ENCODE measurements around the gene TRDMT1.

DNA sequence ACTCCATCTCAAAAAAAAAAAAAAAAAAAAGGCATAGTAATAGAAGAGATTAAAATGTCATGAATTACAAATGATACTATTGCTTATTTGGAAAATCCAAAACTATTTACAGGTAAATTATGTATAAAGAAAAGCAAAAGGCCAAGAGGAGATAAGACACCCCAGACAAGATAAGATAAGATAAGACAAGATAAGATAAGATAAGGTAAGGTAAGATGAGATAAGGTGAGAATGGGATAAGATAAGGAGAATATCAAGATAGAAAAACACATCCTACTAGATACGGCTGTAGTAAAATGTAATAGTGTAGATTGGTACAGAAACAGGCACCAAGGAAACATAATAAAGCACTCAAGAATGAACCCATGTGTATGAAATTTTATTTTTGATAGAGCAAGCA lies 47.5 kb upstream of the TRDMT1 start:
- TF ChIP-seq, protein P1, sequence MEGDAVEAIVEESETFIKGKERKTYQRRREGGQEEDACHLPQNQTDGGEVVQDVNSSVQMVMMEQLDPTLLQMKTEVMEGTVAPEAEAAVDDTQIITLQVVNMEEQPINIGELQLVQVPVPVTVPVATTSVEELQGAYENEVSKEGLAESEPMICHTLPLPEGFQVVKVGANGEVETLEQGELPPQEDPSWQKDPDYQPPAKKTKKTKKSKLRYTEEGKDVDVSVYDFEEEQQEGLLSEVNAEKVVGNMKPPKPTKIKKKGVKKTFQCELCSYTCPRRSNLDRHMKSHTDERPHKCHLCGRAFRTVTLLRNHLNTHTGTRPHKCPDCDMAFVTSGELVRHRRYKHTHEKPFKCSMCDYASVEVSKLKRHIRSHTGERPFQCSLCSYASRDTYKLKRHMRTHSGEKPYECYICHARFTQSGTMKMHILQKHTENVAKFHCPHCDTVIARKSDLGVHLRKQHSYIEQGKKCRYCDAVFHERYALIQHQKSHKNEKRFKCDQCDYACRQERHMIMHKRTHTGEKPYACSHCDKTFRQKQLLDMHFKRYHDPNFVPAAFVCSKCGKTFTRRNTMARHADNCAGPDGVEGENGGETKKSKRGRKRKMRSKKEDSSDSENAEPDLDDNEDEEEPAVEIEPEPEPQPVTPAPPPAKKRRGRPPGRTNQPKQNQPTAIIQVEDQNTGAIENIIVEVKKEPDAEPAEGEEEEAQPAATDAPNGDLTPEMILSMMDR (IDR thresholded peaks at IDR 0.05; ENCODE audit: poor library complexity): no peak
- no peak for TF ChIP-seq EZH2phosphoT487 (IDR thresholded peaks at IDR 0.05; ENCODE audit: low read depth, severe bottlenecking, unreplicated experiment)
- no peak for TF ChIP-seq EZH2 (IDR thresholded peaks at IDR 0.05; ENCODE audit: borderline replicate concordance)
